ENCODE data around the gene TEX264.

DNA sequence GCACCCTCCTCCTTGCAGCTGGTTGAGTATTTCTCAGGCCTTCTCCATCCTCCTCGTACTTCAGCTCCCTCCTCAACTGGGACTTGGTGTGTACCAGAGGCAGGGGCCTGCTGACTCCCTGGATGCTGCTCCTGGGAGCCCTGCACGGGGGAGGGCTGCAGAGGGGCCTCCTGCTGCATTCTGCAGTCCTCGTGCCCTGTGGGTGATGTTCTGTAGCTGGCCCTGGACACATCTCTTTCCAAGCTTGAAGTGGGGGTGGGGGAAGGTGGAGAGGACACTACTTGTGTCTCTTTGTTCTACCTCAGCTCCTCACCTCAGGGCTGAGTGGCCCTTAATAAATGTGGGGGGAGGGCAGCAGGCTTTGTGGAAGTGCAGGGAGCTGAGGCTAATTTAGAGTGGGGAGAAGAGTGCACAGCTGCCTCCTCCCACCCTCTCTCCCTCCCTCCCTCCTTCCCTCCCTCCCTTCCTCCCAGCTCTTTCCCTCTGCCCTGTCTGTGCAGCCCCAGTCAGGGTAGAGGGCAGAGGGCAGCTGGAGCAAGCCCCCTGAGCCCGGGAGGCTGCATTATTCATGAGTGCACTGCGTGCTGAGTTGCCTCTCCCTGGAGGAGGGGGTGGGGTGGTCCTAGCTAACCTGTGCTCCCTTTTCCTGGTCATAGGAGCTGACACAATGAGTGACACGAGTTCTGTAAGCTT lies 32.2 kb downstream of the TEX264 start:
- TF ChIP-seq EZH2 (IDR thresholded peaks at IDR 0.05; ENCODE audit: borderline replicate concordance, low read depth, low read length, poor library complexity, severe bottlenecking), result no peak
- TF ChIP-seq, protein P1, sequence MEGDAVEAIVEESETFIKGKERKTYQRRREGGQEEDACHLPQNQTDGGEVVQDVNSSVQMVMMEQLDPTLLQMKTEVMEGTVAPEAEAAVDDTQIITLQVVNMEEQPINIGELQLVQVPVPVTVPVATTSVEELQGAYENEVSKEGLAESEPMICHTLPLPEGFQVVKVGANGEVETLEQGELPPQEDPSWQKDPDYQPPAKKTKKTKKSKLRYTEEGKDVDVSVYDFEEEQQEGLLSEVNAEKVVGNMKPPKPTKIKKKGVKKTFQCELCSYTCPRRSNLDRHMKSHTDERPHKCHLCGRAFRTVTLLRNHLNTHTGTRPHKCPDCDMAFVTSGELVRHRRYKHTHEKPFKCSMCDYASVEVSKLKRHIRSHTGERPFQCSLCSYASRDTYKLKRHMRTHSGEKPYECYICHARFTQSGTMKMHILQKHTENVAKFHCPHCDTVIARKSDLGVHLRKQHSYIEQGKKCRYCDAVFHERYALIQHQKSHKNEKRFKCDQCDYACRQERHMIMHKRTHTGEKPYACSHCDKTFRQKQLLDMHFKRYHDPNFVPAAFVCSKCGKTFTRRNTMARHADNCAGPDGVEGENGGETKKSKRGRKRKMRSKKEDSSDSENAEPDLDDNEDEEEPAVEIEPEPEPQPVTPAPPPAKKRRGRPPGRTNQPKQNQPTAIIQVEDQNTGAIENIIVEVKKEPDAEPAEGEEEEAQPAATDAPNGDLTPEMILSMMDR (conservative IDR thresholded peaks at IDR 0.05; ENCODE audit: low read depth, low read length), result no peak

All from A673 (cell line).